ENCODE measurements around the gene SUGP2. TPM values are rescaled to one million over a fixed set of nuclear protein-coding genes. Genes with fewer than 3 reads are reported as not detected.

The SUGP2 gene
- total and polyA plus RNA-seq, 4 donors = 27.6 to 73.4 (median 59.6) TPM

DNA sequence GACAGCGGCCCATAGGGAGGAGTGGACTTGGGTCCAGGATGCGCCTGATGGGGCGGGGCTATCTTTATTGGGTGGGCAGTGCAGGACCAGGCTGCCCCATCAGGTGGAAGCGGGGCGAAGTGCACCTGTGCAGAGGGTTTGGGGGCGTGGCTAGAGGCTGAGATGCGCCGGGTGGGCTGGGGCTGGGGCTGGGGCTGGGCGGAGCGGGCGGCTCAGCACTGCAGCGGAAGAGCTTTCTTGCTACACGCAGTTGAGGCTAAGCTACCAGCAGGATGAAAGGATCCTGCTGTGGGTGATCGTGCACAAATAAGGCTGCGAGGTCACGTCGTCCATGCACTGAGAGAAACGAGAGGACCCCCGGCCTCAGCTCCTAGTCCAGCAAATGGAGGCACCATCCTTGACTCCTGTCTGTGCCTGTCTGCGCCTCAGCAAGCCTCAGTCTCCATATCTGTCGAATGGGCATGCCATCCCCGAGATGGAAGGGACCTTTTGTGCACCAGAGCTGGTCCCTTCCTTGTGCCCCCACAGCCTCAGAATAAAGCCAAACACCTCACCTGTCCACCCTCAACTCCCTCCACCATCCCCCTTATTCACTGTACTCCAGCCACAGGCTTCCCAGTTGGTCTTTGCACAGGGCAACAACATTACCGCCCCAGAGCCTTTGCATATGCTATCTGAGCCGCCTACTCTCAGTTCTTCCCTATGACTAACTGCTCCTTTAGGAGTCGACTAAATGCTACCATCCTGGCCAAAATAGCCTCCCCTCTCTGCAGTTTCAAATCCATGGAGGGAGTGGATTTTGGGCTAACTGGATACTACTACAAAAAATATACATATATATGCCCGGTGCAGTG lies 71.3 kb downstream of the SUGP2 start:
- no peak for DNase-seq
- no peak for ATAC-seq (ENCODE audit: insufficient read depth, low FRiP score)

GRCh38 chr19:18960370-18960769 lies 72.9 kb downstream of the SUGP2 start:
- no peaks in the 10 kb centered on the region for H3K9me3 ChIP-seq (ENCODE audit: control insufficient read depth in 4 of 4, insufficient read depth in 3 of 4, low read length in 3 of 4)
- no peak for DNase-seq
- TF ChIP-seq CTCF (IDR thresholded peaks at IDR 0.05; ENCODE audit: control extremely low read depth, extremely low read depth) = no peak
- H3K36me3 ChIP-seq (ENCODE audit: control insufficient read depth in 4 of 4, insufficient read depth in 4 of 4, low read length in 4 of 4) = no peaks in the 10 kb centered on the region
- no peaks in the 10 kb centered on the region for H3K4me1 ChIP-seq (ENCODE audit: control insufficient read depth in 5 of 5, insufficient read depth in 5 of 5, low read length in 5 of 5)
- no peak overlapping the region for H3K27ac ChIP-seq (ENCODE audit: low read depth in 1 of 2, low read length in 1 of 2)
- H3K27me3 ChIP-seq (ENCODE audit: control insufficient read depth in 3 of 3, insufficient read depth in 3 of 3, low read length in 2 of 3) = peaks cover 0 to 5% (median 0%) of the 10 kb centered on the region in 3 donors
- 89 to 91% methylated on average over 4 of the region's 4 CpGs for WGBS, 2 donors
- no peak overlapping the region for H3K4me3 ChIP-seq
- no peak overlapping the region for H3K9ac ChIP-seq (ENCODE audit: insufficient read depth in 1 of 2, low read length in 2 of 2)
- ATAC-seq (ENCODE audit: insufficient read depth, low FRiP score) = no peak

More for the DNA sequence above, 71.3 kb downstream of the SUGP2 start:
- H3K27ac ChIP-seq (ENCODE audit: low read depth in 1 of 2, low read length in 1 of 2) = no peak overlapping the region
- WGBS, 2 donors = 30 to 32% methylated on average over 23 to 26 of the region's 26 CpGs
- no peak overlapping the region for H3K4me3 ChIP-seq
- H3K9me3 ChIP-seq (ENCODE audit: control insufficient read depth in 4 of 4, insufficient read depth in 3 of 4, low read length in 3 of 4) = no peaks in the 10 kb centered on the region
- H3K27me3 ChIP-seq (ENCODE audit: control insufficient read depth in 3 of 3, insufficient read depth in 3 of 3, low read length in 2 of 3) = peaks cover 0 to 5% (median 0%) of the 10 kb centered on the region in 3 donors
- no peaks in the 10 kb centered on the region for H3K36me3 ChIP-seq (ENCODE audit: control insufficient read depth in 4 of 4, insufficient read depth in 4 of 4, low read length in 4 of 4)
- no peak for TF ChIP-seq CTCF (IDR thresholded peaks at IDR 0.05; ENCODE audit: control extremely low read depth, extremely low read depth)
- no peaks in the 10 kb centered on the region for H3K4me1 ChIP-seq (ENCODE audit: control insufficient read depth in 5 of 5, insufficient read depth in 5 of 5, low read length in 5 of 5)
- H3K9ac ChIP-seq (ENCODE audit: insufficient read depth in 1 of 2, low read length in 2 of 2) = no peak overlapping the region

DNA sequence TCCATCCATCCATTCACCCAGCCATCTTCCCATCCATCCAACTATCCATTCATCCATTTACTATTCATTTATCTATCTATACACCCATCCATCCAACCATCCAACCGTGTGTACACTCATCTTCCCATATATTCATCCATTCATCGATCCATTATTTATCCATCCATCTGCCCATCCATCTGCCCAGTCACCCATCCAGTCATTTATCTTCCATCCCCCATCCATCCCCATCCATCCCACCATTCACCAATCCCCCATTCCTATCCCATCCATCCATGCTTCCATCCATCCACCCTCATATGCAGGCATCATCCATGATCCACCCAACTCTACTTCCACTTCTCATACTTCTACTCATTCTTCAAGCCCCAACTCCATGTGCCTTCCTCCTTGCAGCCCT lies 78.3 kb downstream of the SUGP2 start:
- H3K9ac ChIP-seq (ENCODE audit: insufficient read depth in 1 of 2, low read length in 2 of 2) = no peak overlapping the region
- 94 to 96% methylated on average over 2 of the region's 2 CpGs for WGBS, 2 donors
- no peaks in the 10 kb centered on the region for H3K9me3 ChIP-seq (ENCODE audit: control insufficient read depth in 4 of 4, insufficient read depth in 3 of 4, low read length in 3 of 4)

More for the DNA sequence above, 78.3 kb downstream of the SUGP2 start:
- Histone ChIP-seq H3K27me3 (ENCODE audit: control insufficient read depth in 3 of 3, insufficient read depth in 3 of 3, low read length in 2 of 3) (no peaks in the 10 kb centered on the region), H3K36me3 (ENCODE audit: control insufficient read depth in 4 of 4, insufficient read depth in 4 of 4, low read length in 4 of 4) (no peaks in the 10 kb centered on the region), H3K27ac (ENCODE audit: low read depth in 1 of 2, low read length in 1 of 2) (no peak overlapping the region), H3K4me3 (no peak overlapping the region), H3K4me1 (ENCODE audit: control insufficient read depth in 5 of 5, insufficient read depth in 5 of 5, low read length in 5 of 5) (no peaks in the 10 kb centered on the region)
- DNase-seq (no peak), ATAC-seq (ENCODE audit: insufficient read depth, low FRiP score) (no peak)
- no peak for TF ChIP-seq CTCF (IDR thresholded peaks at IDR 0.05; ENCODE audit: control extremely low read depth, extremely low read depth)

Data from lung (tissue), 12 donors.